NCI-H2081 treated with DMSO at 0.1 percent for 48 hours (cell line): Measurements from ENCODE around the gene EVI2A.
A peak's percentile ranks its signal among the peaks of the same experiment; 100 is the strongest.
"Not testable (repeated sequence)": the region's sequence is repeated elsewhere in the genome, so short reads cannot be mapped to it uniquely, and the experiment has no call there.

ENCODE experiments used
- DNase-seq: peaks from one replicate; lab custom pipeline; 2025; lab: John Stamatoyannopoulos, UW

EVI2A gene, protein sequence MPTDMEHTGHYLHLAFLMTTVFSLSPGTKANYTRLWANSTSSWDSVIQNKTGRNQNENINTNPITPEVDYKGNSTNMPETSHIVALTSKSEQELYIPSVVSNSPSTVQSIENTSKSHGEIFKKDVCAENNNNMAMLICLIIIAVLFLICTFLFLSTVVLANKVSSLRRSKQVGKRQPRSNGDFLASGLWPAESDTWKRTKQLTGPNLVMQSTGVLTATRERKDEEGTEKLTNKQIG

DNA sequence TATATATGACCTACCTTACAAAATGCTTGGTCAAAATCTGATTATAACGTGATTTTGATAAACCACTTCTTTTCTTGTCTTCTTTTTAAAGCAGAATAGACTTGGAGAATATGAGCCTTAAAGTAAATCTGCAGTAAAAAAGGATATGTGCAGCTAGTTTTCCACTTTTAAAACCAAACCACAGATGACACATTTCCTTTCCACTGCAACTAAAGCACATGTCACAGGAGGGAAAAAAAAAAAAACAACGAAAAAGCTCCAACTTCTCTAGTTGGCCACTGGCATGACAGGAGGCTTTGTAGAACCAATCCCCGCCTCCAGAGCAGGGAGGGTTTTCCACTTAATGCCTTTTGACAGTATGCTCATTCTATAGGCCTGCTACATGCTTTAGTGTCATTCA, at the start of gene EVI2A:
Gene EVI2A (minus strand): TSS at position 142 of the 400 bp plus-strand sequence. CDS start 2,609 bp downstream, outside the sequence.
- no peak for DNase-seq

DNA sequence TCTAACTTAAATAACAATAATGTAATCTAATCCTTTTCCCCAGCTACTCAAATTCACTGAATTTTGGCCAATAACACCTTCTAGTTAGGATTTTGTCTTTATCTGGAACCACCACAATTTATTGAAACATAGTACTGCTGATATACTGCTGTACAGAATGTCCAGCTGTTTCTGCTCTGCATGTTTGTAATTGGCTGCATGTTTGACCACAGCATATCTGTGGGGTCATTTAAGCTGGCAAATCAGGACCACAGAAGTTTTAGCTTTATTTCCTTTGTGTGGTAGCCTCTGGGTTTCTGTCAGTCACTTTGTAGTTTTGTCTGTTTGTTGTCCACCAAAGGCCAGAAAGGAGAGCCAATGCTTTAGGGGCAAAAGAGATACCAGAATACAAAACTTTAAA, 47.8 kb upstream of the EVI2A start:
- no peak for DNase-seq

DNA sequence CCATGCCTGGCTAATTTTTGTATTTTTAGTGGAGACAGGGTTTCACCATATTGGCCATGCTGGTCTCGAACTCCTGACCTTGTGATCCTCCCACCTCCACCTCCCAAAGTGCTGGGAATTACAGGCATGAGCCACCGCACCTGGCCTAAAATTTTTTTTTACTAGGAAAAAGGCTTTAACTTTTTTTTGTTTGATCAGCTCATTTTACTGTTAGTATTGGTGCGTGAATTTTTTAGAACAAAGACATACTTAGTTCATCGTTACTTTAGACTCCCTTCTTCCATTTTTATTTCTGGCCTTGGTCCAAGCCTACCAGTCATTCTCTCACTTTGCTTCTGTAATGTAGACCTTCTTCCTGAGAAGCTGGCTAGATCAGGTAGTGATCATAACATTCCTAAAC, 44.7 kb upstream of the EVI2A start:
- no peak for DNase-seq

DNA sequence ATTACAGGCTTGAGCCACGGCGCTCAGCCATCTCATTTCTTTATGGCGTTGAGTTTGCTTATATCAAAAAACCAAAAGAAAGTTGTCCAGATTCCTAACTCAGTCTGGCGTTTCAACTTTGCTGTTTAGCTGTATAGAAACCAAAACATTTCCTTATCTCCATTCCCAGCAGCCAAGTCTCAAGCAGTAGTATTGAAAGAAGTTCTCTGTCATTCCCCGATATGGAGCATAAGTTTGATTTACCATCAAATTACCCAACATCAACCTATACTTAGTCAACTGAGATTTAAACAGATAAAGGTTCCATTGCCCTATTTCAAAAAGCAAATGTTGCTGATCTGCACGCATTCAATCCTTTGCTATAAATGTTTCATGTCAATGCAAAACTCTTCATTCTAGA, 42.6 kb upstream of the EVI2A start:
- no peak for DNase-seq

DNA sequence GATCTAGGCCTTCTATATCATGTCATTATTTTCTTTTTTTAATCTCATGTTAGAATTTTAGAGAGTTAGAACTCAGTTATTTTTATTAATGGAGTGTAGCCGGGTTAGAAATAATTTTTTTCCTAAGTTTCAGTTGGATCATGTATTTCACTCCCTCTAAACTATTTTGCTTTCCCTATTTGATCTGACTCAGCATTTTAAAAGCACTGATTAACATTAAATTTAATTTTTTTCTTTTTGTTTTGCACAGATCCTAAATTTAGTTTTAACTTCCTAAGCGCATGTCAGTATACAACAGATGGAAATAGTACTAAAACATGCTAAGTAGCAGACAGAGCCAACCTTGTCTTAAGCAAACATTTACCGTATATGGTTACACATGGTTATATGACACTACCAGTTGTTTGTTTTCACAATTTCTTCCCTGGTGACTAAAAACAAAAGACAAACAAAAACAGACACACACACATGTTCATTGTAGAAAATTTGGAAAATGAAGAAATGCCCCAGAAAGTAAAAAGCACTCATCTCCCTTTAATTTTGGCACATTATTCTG, 36.5 kb upstream of the EVI2A start:
- peak; percentile 18 for DNase-seq

DNA sequence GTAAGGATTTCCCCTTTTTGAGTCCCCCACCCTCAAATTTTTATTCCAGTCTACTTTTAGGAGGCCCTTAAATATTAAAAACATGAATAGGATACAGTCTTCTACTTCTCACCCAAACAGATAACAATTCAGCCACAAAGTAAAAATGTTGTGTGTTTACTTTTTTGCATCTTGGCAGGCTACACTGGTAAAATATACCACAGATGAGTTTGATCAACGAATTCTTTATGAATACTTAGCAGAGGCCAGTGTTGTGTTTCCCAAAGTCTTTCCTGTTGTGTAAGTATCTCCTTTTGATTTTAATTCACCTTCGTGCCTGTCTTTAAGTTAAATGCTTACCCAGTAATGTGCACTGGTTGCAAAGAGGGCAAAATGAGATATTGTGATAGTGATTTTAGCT, 35.7 kb upstream of the EVI2A start:
- DNase-seq = no peak

DNA sequence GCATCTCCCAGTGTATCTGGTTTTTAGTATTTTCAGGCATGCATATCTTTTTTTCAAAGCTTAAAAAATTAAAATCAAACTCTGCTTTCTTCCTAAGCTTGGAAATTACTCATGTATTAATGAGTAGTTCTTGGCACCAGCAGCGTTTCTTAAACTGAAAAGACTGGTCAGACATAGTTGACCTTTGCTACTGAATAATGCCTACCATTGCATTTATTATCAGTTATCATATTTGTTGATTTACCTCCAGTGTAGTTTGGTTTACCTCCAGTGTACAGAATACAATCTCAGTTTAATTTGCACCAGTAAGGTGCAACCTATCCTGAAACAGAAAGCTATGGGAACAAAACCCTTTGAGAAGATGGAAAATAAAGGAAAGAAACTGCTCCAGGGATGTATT, 34.5 kb upstream of the EVI2A start:
- DNase-seq = no peak

DNA sequence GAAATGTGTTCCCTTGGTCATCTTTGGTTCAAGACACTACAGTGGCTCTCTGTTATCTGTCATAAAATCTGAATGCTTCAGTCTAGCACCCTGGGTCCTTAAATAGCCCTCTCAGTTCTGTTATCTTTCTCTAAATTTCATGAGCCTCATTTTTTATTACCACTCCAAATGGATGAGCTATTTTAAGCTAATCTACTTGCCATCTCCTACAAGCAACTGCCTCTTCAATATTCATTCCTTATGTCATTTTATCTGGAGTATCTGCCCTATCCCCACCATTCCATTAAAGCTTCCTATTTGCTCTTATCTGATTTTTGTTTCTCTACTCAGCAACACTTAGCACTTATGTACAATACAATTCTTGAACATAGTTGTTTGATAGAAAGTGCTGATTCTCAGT, 28.0 kb upstream of the EVI2A start:
- DNase-seq = no peak

DNA sequence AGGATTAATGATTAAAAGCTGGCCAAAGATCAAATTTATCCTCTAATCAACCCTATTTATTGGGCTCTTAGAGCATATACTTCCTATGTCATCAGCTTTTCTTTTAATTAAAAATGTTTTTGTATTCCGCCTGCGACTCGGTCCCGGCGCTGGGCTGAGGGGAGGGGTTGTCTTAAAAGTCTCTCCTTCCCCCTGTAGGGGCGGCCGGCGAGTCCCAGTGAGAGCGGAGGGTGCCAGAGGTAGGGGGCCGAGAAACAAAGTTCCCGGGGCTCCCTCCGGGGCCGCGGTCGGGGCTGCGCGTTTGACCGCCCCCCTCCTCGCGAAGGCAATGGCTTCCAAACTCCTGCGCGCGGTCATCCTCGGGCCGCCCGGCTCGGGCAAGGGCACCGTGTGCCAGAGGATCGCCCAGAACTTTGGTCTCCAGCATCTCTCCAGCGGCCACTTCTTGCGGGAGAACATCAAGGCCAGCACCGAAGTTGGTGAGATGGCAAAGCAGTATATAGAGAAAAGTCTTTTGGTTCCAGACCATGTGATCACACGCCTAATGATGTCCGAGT, 23.8 kb upstream of the EVI2A start:
- not testable (repeated sequence) for DNase-seq

DNA sequence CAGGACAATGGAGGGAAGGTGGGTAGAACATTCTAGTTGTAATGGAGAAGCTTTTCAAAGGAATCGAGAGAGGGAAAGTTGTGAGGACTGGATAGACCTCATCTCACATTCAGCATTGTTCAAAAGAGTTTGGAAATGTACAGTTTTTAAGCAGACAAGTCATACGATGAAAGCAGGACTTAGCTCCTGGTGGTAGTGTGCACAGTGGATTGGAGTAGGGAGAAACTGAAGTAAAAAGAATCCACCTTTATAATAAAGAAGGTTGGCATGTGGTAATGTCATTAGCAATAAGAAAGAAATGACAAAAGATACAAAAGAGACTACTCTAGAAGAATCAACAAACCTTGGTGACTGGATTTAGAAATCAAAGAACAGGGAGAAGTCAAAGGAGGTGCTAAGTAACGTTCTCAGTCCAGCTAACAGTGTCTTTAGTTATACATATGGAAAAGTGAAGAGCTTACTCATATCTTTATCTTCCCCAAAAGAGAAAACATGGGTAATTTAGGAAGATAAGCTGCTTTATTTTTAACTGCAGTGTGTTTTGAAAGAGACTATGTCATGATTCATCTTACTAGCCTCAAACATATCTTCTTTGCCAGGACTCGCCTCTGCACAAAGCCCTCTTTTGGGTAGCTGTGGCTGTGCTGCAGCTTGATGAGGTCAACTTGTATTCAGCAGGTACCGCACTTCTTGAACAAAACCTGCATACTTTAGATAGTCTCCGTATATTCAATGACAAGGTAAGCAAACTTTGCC, 18.7 kb upstream of the EVI2A start:
- DNase-seq = no peak

DNA sequence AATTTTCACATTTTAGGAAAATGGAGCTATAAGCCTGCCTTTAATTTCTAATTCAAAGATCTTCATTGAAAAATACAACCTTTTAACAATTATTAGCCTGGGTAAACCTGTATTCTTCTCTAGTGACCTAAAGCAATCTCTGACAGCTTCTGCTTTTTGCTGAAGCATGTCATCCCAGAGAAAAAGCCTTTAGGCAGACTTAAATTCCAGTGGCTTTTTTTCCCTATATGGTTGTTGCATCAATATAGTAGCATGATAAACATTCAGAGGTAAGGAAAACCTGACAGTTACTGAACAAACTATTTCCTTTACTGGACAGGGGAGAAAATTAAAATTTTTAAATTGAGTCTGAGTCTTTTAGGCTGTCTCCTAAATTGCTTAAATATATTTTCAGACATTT, 7.8 kb upstream of the EVI2A start:
- DNase-seq = no peak

DNA sequence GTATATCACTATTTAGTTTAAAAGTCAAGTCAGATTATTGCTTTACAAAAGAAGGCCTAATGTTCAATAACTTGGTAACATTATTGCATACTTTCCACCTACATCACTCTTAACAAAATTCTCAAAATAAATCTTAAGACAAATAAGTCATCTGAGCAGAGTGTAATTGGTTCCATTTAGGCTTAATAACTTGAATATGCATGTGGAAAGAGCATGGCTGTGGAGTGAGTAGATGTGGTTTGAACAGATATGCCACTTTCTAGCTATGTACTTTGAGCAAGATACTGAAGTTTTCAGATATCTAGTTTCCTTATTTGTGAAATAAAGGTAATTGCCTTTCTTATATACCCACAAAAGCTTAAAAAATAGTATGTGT, 6.7 kb upstream of the EVI2A start:
- DNase-seq = no peak

DNA sequence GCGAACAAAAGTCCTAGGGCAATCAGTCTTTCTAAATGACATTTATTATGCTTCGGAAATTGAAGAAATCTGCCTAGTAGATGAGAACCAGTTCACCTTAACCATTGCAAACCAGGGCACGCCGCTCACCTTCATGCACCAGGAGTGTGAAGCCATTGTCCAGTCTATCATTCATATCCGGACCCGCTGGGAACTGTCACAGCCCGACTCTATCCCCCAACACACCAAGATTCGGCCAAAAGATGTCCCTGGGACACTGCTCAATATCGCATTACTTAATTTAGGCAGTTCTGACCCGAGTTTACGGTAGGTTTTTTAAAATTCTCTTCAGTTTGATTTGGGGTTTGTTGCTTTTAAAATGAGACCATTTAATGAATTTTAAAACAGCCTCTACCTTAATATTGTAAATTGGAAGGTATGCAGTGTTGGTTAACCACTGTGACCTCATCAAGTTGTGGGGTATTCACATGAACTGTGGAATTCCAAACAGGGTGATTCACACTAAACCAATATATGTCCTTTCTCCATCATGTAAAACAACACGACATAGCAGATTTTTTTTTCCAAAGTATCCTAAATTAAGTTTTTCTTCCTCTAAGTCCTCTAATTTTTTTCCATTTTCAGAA, 6.2 kb upstream of the EVI2A start:
- DNase-seq = no peak

DNA sequence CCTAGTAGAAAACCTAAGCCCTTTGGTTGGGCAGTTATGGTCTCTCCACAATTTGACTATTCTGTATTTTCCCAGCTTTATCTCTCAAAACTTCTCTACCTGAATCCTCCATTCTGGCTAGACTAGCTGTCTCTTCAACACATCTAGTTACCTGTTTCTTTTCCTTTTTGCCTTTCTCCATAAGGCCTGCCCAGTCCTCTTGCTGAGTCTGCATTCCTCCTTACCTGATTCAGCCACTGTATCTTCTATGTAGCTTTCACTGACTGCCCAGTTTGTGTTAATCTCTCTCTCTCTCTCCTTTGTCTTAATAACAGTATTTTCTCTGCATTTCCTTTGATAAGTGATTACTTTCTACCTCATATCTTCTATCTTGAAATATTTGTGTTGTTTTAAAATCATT, 2.1 kb upstream of the EVI2A start:
- DNase-seq = no peak

DNA sequence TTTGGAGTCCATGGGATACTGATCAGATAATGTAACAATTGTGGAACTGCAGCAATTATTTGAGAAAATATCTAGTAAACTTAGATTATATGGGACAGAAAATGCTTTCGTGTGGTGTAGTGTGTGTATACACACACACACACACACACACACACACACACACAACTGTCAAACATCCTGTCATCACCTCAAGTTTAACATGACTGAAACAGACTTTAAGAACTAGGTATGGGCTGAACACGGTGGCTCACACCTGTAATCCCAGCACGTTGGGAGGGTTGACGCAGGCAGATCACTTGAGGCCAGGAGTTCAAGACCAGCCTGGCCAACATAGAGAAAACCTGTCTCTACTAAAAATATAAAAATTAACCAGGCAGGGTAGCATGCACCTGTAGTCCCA, 544 bp upstream of the EVI2A start:
- no peak for DNase-seq

DNA sequence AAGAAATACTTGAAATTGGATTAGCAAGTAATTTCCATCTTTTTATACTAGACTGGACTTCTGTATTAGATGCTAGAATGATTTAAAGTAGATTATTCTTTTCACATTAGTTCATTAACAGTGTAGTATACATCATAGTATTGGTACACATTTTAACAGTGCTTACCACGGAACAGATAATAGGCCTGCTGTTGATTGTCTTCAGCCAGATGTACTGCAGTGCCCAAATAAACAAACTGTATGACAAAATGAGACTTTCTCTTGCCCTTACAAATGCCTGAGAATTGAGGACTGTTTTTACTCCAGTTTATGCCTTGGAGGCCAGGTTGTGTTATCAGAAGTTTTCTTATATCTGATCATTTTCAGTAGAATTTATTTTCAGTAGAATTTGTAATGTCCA, 631 bp downstream of the EVI2A start:
- no peak for DNase-seq

DNA sequence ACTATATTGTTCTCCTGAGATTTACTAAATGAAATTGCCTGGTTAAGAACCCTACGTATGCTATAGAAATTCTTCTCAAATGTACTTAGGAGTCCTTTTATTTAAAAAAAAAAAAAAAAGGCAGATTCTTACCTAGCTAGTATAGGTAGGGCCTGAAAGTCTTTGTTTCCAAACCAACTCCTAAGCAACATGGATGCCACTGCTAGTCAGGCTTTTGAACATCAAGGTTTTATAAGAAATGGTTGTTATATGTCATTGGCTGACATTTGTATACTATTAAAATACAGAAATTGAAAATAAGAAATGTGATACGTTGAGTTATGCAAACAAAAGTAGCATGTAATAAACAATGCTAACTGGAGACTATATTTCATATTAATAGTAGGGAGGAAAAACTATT, 1.2 kb downstream of the EVI2A start:
- no peak for DNase-seq

DNA sequence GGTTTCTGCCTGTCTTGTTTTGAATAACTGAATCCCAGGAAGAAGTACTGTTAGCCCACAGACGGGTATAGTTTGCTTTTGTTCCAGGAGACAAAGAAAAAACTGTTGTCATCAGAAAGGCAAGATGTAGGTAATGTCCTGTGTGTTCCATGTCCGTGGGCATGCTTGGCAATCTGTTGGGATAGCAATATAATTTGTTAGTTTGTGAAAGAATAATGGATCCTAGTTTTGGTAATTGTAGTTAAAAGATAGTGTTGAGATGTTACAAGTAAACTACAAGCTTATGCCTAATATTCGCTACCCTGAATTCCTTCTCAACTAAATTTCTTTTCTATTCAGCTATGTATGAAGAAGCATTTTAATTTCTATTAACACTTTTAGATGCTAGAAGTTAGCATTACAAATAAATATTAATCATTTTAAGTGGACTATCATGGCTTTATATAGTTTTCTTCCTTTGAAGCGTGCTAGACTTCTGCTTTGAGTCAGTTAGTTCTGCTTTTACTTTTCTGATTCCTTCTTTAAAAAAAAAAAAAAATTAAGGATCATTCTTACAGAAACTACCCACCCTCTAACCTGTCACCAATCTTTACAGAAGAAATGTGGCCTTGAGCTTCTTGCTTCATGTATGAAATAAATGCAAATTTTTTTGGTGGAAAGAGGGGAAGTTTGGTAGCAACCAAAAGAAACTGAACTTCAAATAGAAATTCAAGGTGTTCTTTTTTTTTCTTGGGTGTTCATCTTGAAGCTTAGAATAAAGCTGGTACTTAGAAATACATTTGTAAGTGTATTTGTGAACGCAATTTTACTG, 2.4 kb downstream of the EVI2A start:
- no peak for DNase-seq

DNA sequence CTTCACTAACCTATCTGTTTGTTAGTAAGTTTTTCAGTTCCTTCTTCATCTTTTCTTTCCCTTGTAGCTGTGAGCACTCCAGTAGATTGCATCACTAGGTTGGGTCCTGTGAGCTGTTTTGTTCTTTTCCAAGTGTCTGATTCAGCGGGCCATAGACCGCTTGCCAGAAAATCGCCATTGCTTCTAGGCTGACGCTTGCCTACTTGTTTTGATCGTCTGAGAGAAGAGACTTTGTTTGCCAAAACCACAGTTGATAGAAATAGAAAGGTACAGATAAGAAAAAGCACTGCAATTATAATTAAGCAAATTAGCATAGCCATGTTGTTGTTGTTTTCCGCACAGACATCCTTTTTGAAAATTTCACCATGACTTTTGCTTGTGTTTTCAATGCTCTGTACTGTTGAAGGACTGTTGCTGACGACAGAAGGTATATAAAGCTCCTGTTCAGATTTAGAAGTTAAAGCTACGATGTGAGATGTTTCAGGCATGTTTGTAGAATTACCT, 3.1 kb downstream of the EVI2A start:
- no peak for DNase-seq

DNA sequence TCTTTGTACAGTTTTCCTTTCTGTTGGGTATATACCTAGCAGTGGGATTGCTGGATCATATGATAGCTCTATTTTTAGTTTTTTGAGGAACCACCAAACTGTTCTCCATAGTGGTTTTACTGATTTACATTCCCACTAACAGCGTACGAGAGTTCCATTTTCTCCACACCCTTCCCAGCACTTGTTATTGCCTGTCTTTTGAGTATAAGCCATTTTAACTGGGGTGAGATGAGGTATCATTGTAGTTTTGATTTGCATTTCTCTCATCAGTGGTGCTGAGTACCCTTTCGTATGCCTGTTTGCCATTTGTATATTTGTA, 6.7 kb downstream of the EVI2A start:
- no peak for DNase-seq

DNA sequence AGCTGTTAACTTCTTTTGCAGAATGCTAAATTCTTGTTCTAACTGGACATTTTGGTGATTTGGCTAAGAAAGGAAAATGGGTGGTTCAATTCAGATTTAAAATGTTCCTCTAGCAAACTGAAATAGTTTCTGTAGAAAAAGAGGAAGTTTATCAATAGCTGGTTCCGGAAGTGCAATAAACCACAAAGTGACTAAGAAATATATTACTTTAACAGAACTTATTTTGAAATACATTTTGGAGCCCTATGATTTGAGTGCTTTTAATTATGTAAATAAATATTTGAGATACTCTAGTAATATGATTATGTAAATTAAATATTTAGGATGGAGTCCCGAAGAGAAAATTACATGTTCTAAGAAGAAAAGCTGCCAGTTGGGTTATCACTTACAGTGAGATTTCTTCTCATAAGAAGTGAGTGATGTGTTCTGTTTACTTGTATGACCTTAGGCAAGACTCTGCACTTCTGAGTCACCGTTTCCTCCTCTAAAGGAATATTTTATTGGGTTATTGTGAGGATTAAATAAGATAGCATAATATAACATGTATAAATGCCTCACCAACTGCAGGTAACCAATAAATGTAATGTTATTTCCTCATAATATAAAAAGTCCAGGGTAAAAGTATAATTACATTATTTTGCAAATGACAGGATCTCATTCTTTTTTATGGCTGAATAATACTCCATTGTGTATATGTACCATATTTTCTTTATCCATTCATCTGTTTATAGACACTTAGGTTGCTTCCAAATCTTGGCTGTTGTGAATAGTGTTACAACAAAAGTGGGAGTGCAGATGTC, 7.2 kb downstream of the EVI2A start, which contains the start of gene EVI2B:
Gene EVI2B (minus strand): TSS at position 73 of the 800 bp plus-strand sequence. CDS start 8,445 bp downstream, outside the sequence.
- DNase-seq = no peak
